AG04450 (cell line): ENCODE data around the gene MMP11. TPM values are rescaled to one million over a fixed set of nuclear protein-coding genes. Genes with fewer than 3 reads are reported as not detected.

Source experiments
- CTCF ChIA-PET: fragments of 300-600, 350-600 bp; formaldehyde crosslinking; extraction: SDS; loops from one replicate; lab custom pipeline; 2022; ENCODE audit warnings: antibody characterized with exemption, inconsistent platforms; lab: Charles Lee
- POLR2A ChIA-PET: fragments of 350-600 bp; formaldehyde crosslinking; extraction: SDS; loops from one replicate; lab custom pipeline; 2021; ENCODE audit warnings: antibody characterized with exemption, inconsistent platforms; lab: Yijun Ruan, JAX
- DNase-seq: peaks from one replicate; pipeline ENCODE4 v3.0.0-alpha.2; 2011; ENCODE audit warnings: low read depth, low spot score
- H3K27ac ChIP-seq: one replicate; pipeline ENCODE4 v1.5.1; 2012; ENCODE audit warnings: low read depth, low read length, control low read depth
- H3K27me3 ChIP-seq: one replicate; pipeline ENCODE4 v1.6.0; 2012; ENCODE audit warnings: low read length; ENCODE audit not compliant: control insufficient read depth, insufficient read depth
- H3K4me3 ChIP-seq: 2 replicates; pipeline ENCODE4 v1.5.1; 2011; ENCODE audit warnings: mild to moderate bottlenecking, low read depth, low read length, control low read depth
- H3K9me3 ChIP-seq: 2 replicates; pipeline ENCODE4 v1.5.1; 2012; ENCODE audit warnings: low read length; ENCODE audit not compliant: control insufficient read depth, insufficient read depth
- CTCF ChIP-seq: IDR thresholded peaks from 2 replicates; pipeline ENCODE4 v1.5.1; 2011; ENCODE audit warnings: low read depth, low read length, control low read depth, inconsistent platforms
- polyA plus RNA-seq: library from polyadenylated mRNA; depleted of rRNA; stranded (reverse); fragments of >200 nt; gene quantifications from 2 replicates; pipeline ENCODE4 v1.2.3, GENCODE V29; 2011

MMP11 gene
- polyA plus RNA-seq, 1 experiment: 5.7 TPM

- POLR2A ChIA-PET: no interaction called here
- TF ChIP-seq CTCF: no peak
- Histone ChIP-seq H3K27me3 (no peaks in the 10 kb centered on the region), H3K9me3 (peaks cover 18% of the 10 kb centered on the region), H3K4me3 (no peak overlapping the region), H3K27ac (no peak overlapping the region)
- CTCF ChIA-PET: interaction anchor here (1.0 to 1.1 kb wide), 2 partner anchors 22 to 24 kb away, joined by 4 to 6 read pairs; no protein-coding TSS in a partner anchor
- no peak for DNase-seq
Measured at GRCh38 chr22:23827351-23827995, 54.8 kb downstream of the MMP11 start.

GRCh38 chr22:23828800-23829680 lies 56.4 kb downstream of the MMP11 start:
- POLR2A ChIA-PET: no interaction called here

GRCh38 chr22:23829845-23830372 lies 57.3 kb downstream of the MMP11 start:
- Histone ChIP-seq H3K9me3 (peaks cover 18% of the 10 kb centered on the region), H3K27ac (no peak overlapping the region), H3K4me3 (no peak overlapping the region), H3K27me3 (no peaks in the 10 kb centered on the region)
- DNase-seq: peak; percentile 77
- POLR2A ChIA-PET: no interaction called here
- TF ChIP-seq CTCF: no peak
- CTCF ChIA-PET: interaction anchor here (0.8 kb wide), 1 partner anchor 19 kb away, joined by 3 read pairs; no protein-coding TSS in a partner anchor

More at GRCh38 chr22:23828800-23829680, 56.4 kb downstream of the MMP11 start:
- CTCF ChIA-PET: interaction anchor here (0.6 to 1.0 kb wide), 3 partner anchors 20 to 22 kb away, joined by 3 to 6 read pairs (median 3); no protein-coding TSS in a partner anchor
- Histone ChIP-seq H3K27me3 (no peaks in the 10 kb centered on the region), H3K4me3 (no peak overlapping the region), H3K27ac (peak overlapping the region; percentile 31), H3K9me3 (peaks cover 18% of the 10 kb centered on the region)
- no peak for TF ChIP-seq CTCF
- no peak for DNase-seq

GRCh38 chr22:23831261-23831660 lies 58.6 kb downstream of the MMP11 start:
- no peak for DNase-seq
- Histone ChIP-seq H3K27me3 (no peaks in the 10 kb centered on the region), H3K4me3 (no peak overlapping the region), H3K27ac (no peak overlapping the region), H3K9me3 (peaks cover 18% of the 10 kb centered on the region)
- POLR2A ChIA-PET: interaction anchor here (0.7 kb wide), 1 partner anchor 98 kb away, joined by 6 read pairs; no protein-coding TSS in a partner anchor
- CTCF ChIA-PET: interaction anchor here (0.5 kb wide), 1 partner anchor 65 kb away, joined by 4 read pairs; no protein-coding TSS in a partner anchor
- no peak for TF ChIP-seq CTCF
